Activated naive CD8-positive, alpha-beta T cell treated with anti-CD3 and anti-CD28 coated beads, Interleukin-2, amount 10 ng/mL, durations not matched to agents 7 days and 5 days (primary cell): ENCODE measurements around the gene FGFR3. TPM values are rescaled to one million over a fixed set of nuclear protein-coding genes. Genes with fewer than 3 reads are reported as not detected.

Experiments used
- ATAC-seq: fragments of 150-1000 bp; cut with Tn5 transposase; one replicate; pipeline ENCODE4 v1.10.0; 2021; ENCODE audit warnings: low read depth, moderate library complexity
- POLR2A ChIA-PET: fragments of 350-600 bp; sonication (Branson Sonifier 250); formaldehyde crosslinking; loops from one replicate; lab custom pipeline; 2021; ENCODE audit warnings: antibody characterized with exemption; lab: Charles Lee
- DNase-seq: peaks from one replicate; pipeline ENCODE4 v3.0.0; 2021
- H3K27ac Mint-ChIP-seq: one replicate; pipeline ENCODE4 v1.8.0; 2022; ENCODE audit warnings: mild to moderate bottlenecking, mixed read lengths
- H3K27me3 Mint-ChIP-seq: one replicate; pipeline ENCODE4 v1.8.0; 2022; ENCODE audit warnings: mild to moderate bottlenecking, moderate library complexity, mixed read lengths
- H3K36me3 Mint-ChIP-seq: one replicate; pipeline ENCODE4 v1.8.0; 2021; ENCODE audit warnings: mild to moderate bottlenecking, mixed read lengths
- H3K4me1 Mint-ChIP-seq: one replicate; pipeline ENCODE4 v1.8.0; 2021; ENCODE audit warnings: mixed read lengths
- H3K4me3 Mint-ChIP-seq: one replicate; pipeline ENCODE4 v1.8.0; 2022; ENCODE audit warnings: mild to moderate bottlenecking, moderate library complexity, mixed read lengths
- H3K9me3 Mint-ChIP-seq: one replicate; pipeline ENCODE4 v1.8.0; 2021; ENCODE audit warnings: mixed read lengths
- total RNA-seq, 2 experiments: library from RNA; stranded (reverse); gene quantifications; one replicate each; pipeline ENCODE4 v1.2.3, GENCODE V29; 2021

Gene FGFR3
- total RNA-seq, 2 experiments from 2014 or later = 0.14 TPM; not detected in 1

GRCh38 chr4:1792158-1792831 lies 798 bp upstream of the FGFR3 start:
- H3K4me1 Mint-ChIP-seq = no peaks in the 10 kb centered on the region
- H3K9me3 Mint-ChIP-seq = no peaks in the 10 kb centered on the region
- H3K4me3 Mint-ChIP-seq = no peak overlapping the region
- ATAC-seq = no peak
- no peaks in the 10 kb centered on the region for H3K36me3 Mint-ChIP-seq
- POLR2A ChIA-PET = no interaction called here
- no peak overlapping the region for H3K27ac Mint-ChIP-seq
- no peak for DNase-seq
- peaks cover 31% of the 10 kb centered on the region for H3K27me3 Mint-ChIP-seq

- H3K9me3 Mint-ChIP-seq = no peaks in the 10 kb centered on the region
- H3K36me3 Mint-ChIP-seq = no peaks in the 10 kb centered on the region
- no peak overlapping the region for H3K4me3 Mint-ChIP-seq
- H3K27me3 Mint-ChIP-seq = peaks cover 31% of the 10 kb centered on the region
- peak; percentile 51 for ATAC-seq
- no peak overlapping the region for H3K27ac Mint-ChIP-seq
- POLR2A ChIA-PET = no interaction called here
- H3K4me1 Mint-ChIP-seq = no peaks in the 10 kb centered on the region
- DNase-seq = peak; percentile 64
Measured at GRCh38 chr4:1793496-1793840, 375 bp downstream of the FGFR3 start.

- Mint-ChIP-seq H3K4me3 (no peak overlapping the region), H3K27ac (no peak overlapping the region), H3K4me1 (no peaks in the 10 kb centered on the region), H3K9me3 (no peaks in the 10 kb centered on the region), H3K36me3 (no peaks in the 10 kb centered on the region), H3K27me3 (peaks cover 31% of the 10 kb centered on the region)
- ATAC-seq (no peak), DNase-seq (no peak)
- POLR2A ChIA-PET = interaction anchor here (1.0 kb wide), 1 partner anchor 77 kb away, joined by 4 read pairs; the partner anchor contains the start of gene NSD2
Measured at GRCh38 chr4:1793940-1794808, 1.1 kb downstream of the FGFR3 start.

GRCh38 chr4:1794809-1795298 lies 1.8 kb downstream of the FGFR3 start:
- Mint-ChIP-seq H3K9me3 (no peaks in the 10 kb centered on the region), H3K36me3 (no peaks in the 10 kb centered on the region), H3K4me1 (no peaks in the 10 kb centered on the region), H3K4me3 (peak overlapping the region; percentile 30), H3K27ac (no peak overlapping the region), H3K27me3 (peaks cover 31% of the 10 kb centered on the region)
- ATAC-seq (no peak), DNase-seq (no peak)
- POLR2A ChIA-PET = interaction anchor here (1.0 kb wide), 1 partner anchor 76 kb away, joined by 4 read pairs; the partner anchor contains the start of gene NSD2

GRCh38 chr4:1795299-1796195 lies 2.5 kb downstream of the FGFR3 start:
- H3K27me3 Mint-ChIP-seq = peaks cover 28% of the 10 kb centered on the region
- no peaks in the 10 kb centered on the region for H3K36me3 Mint-ChIP-seq
- no peaks in the 10 kb centered on the region for H3K9me3 Mint-ChIP-seq
- H3K4me1 Mint-ChIP-seq = no peaks in the 10 kb centered on the region
- POLR2A ChIA-PET = interaction anchor here (1.0 kb wide), 1 partner anchor 75 kb away, joined by 4 read pairs; the partner anchor contains the start of gene NSD2
- ATAC-seq (no peak), DNase-seq (no peak)
- H3K4me3 Mint-ChIP-seq = no peak overlapping the region
- H3K27ac Mint-ChIP-seq = no peak overlapping the region

- no peak overlapping the region for H3K27ac Mint-ChIP-seq
- H3K36me3 Mint-ChIP-seq = no peaks in the 10 kb centered on the region
- H3K27me3 Mint-ChIP-seq = peaks cover 18% of the 10 kb centered on the region
- DNase-seq = no peak
- POLR2A ChIA-PET = no interaction called here
- ATAC-seq = no peak
- H3K4me3 Mint-ChIP-seq = no peak overlapping the region
- no peaks in the 10 kb centered on the region for H3K9me3 Mint-ChIP-seq
- no peaks in the 10 kb centered on the region for H3K4me1 Mint-ChIP-seq
Measured at GRCh38 chr4:1796486-1797204, 3.6 kb downstream of the FGFR3 start.

- H3K4me1 Mint-ChIP-seq = no peaks in the 10 kb centered on the region
- H3K27me3 Mint-ChIP-seq = peaks cover 14% of the 10 kb centered on the region
- ATAC-seq (no peak), DNase-seq (no peak)
- no peak overlapping the region for H3K4me3 Mint-ChIP-seq
- POLR2A ChIA-PET = no interaction called here
- no peak overlapping the region for H3K27ac Mint-ChIP-seq
- H3K36me3 Mint-ChIP-seq = no peaks in the 10 kb centered on the region
- no peaks in the 10 kb centered on the region for H3K9me3 Mint-ChIP-seq
Measured at GRCh38 chr4:1797298-1797860, 4.3 kb downstream of the FGFR3 start.

- ATAC-seq (no peak), DNase-seq (no peak)
- Mint-ChIP-seq H3K27ac (no peak overlapping the region), H3K36me3 (no peaks in the 10 kb centered on the region), H3K9me3 (no peaks in the 10 kb centered on the region), H3K4me1 (no peaks in the 10 kb centered on the region), H3K4me3 (no peak overlapping the region), H3K27me3 (peaks cover 14% of the 10 kb centered on the region)
- POLR2A ChIA-PET = no interaction called here
Measured at GRCh38 chr4:1797861-1798579, 4.9 kb downstream of the FGFR3 start.

DNA sequence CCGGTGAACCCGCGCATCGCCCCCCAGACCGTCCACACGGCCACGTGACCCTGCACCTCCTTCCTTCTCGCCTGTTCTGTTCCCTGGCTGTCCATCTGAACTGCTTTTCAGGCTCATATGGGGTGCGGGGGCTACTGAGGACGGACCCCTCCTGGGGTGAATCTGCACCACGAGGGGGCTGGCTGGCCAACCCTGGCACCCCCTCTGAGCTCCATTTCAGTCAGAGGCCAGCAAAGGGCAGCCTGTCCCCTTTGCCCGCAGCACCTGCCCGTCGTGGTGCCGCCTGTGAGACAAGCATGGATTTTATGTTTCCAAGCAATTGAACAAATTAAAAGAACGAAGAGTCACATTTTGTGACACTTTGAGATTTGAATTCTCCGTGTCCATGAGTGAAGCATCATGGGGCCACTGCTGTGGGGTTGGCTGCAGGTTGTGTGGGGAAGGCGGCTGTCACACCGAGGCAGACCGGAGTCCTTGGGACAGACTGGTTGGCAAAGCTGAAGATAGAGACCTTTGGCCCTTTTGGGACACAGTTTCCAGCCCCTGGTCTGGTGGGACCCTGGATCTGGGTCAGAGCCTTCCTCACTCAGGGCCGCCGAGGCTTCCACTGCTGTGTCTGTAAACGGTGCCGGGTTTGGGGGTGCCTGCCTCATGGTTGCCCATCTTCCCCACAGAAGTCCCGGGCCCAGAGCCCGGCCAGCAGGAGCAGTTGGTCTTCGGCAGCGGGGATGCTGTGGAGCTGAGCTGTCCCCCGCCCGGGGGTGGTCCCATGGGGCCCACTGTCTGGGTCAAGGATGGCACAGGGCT lies 5.7 kb downstream of the FGFR3 start:
- POLR2A ChIA-PET = no interaction called here
- H3K36me3 Mint-ChIP-seq = no peaks in the 10 kb centered on the region
- ATAC-seq (no peak), DNase-seq (no peak)
- H3K4me3 Mint-ChIP-seq = no peak overlapping the region
- H3K27ac Mint-ChIP-seq = no peak overlapping the region
- no peaks in the 10 kb centered on the region for H3K4me1 Mint-ChIP-seq
- peaks cover 14% of the 10 kb centered on the region for H3K27me3 Mint-ChIP-seq
- H3K9me3 Mint-ChIP-seq = no peaks in the 10 kb centered on the region

DNA sequence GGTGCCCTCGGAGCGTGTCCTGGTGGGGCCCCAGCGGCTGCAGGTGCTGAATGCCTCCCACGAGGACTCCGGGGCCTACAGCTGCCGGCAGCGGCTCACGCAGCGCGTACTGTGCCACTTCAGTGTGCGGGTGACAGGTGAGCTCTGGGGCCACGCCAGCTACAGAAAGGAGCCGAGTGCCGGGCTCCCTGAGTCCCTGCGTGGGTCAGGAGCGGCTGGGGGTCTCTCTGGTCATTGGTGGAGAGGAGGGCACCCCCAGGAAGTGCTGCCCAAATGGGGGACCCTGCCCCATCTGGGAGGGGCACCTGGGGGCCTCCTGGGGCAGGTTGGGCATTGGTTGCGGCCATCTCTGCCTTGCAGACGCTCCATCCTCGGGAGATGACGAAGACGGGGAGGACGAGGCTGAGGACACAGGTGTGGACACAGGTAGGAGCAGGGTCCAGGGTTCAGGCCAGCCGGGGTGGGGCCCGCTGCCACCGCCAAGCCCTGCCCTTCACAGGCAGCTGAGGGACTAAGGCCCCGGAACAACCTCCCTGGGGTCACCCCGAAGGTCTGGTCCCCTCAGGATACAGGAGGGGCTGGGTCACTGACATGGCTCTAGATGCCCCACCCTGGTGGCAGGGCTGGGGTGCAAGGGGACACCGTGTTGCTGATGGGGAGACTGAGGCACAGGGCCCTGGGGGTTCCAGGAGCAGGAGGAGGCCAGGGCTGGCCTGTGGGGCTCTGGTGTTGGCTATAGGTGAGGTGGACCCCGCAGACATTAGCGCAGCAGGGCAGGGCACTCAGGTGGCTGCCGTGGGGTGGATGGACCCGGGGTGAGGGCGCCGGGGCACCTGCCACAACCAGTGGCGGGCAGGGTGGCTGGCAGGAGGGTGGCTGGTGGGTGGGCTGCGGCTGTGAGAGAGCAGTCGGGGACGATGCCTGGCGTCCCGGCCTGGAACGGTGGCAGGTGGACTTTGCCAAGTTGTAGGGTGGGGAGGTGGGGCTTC lies 6.6 kb downstream of the FGFR3 start:
- no peak overlapping the region for H3K4me3 Mint-ChIP-seq
- no peak overlapping the region for H3K27ac Mint-ChIP-seq
- ATAC-seq (no peak), DNase-seq (no peak)
- no peaks in the 10 kb centered on the region for H3K36me3 Mint-ChIP-seq
- H3K4me1 Mint-ChIP-seq = no peaks in the 10 kb centered on the region
- POLR2A ChIA-PET = no interaction called here
- peaks cover 14% of the 10 kb centered on the region for H3K27me3 Mint-ChIP-seq
- no peaks in the 10 kb centered on the region for H3K9me3 Mint-ChIP-seq
